H1 (cell line): ENCODE measurements around the gene PANK3. TPM values are rescaled to one million over a fixed set of nuclear protein-coding genes. Genes with fewer than 3 reads are reported as not detected.

Experiments
- CTCF ChIA-PET: fragments of 300-600 bp; sonication (Branson Sonifier 250); formaldehyde crosslinking; loops from one replicate; lab custom pipeline; 2021; ENCODE audit not compliant: partially characterized antibody; lab: Charles Lee
- POLR2A ChIA-PET: fragments of 300-600 bp; sonication (Branson Sonifier 250); formaldehyde crosslinking; loops from one replicate; lab custom pipeline; 2021; ENCODE audit warnings: inconsistent platforms; ENCODE audit not compliant: partially characterized antibody; lab: Charles Lee
- DNase-seq, 2 experiments: peaks; one replicate each; pipeline versions ENCODE4 v3.0.0 to v3.0.0-alpha.2; 2010 to 2022; ENCODE audit warnings: low spot score in 2 of 2, low read depth in 1 of 2, mixed read lengths in 1 of 2
- FAIRE-seq: peaks from 2 replicates; lab custom pipeline; 2011; peaks lifted over from hg19 to GRCh38; lab: Jason Lieb, UNC
- H2AFZ ChIP-seq: 2 replicates; pipeline ENCODE4 v1.8.1; 2012; ENCODE audit warnings: low read length, inconsistent platforms
- H2AK5ac ChIP-seq: 2 replicates; pipeline ENCODE4 v1.6.1; 2013; ENCODE audit warnings: low read depth, low read length
- H2BK120ac ChIP-seq: replicated peaks from 2 replicates; pipeline ENCODE3; 2013; ENCODE audit warnings: low read depth, low read length, inconsistent platforms
- H2BK12ac ChIP-seq: 2 replicates; pipeline ENCODE4 v1.6.1; 2013; ENCODE audit warnings: low read depth, low read length
- H2BK15ac ChIP-seq: 2 replicates; pipeline ENCODE4 v1.6.1; 2013; ENCODE audit warnings: low read length
- H2BK20ac ChIP-seq: 2 replicates; pipeline ENCODE4 v1.6.1; 2013; ENCODE audit warnings: low read length
- H2BK5ac ChIP-seq: 2 replicates; pipeline ENCODE4 v1.6.1; 2013; ENCODE audit warnings: low read depth, low read length
- H3K14ac ChIP-seq: 2 replicates; pipeline ENCODE4 v1.6.1; 2013; ENCODE audit warnings: inconsistent platforms; ENCODE audit not compliant: insufficient read length
- H3K18ac ChIP-seq: 2 replicates; pipeline ENCODE4 v1.6.1; 2013; ENCODE audit warnings: low read length; ENCODE audit errors: extremely low read depth
- H3K23ac ChIP-seq: 2 replicates; pipeline ENCODE4 v1.6.1; 2013; ENCODE audit warnings: inconsistent platforms; ENCODE audit not compliant: insufficient read length
- H3K23me2 ChIP-seq: 2 replicates; pipeline ENCODE4 v1.6.1; 2013; ENCODE audit warnings: low read depth, low read length
- H3K27ac ChIP-seq: 2 replicates; pipeline ENCODE4 v1.6.1; 2011; ENCODE audit warnings: low read depth, low read length, inconsistent platforms
- H3K27me3 ChIP-seq, 4 experiments: replicated peaks in 1 of 4; 1 replicate in 1 of 4; 2 replicates in 3 of 4; pipeline versions ENCODE4 v1.6.1 to v1.8.1; 2011 to 2013; ENCODE audit warnings: low read length in 3 of 4, mild to moderate bottlenecking in 3 of 4, inconsistent platforms in 2 of 4, mixed read lengths in 2 of 4, moderate library complexity in 1 of 4; ENCODE audit not compliant: control insufficient read depth in 3 of 4, insufficient read depth in 3 of 4; ENCODE audit errors: extremely low read depth in 1 of 4
- H3K36me3 ChIP-seq, 4 experiments: 2 replicates each; pipeline versions ENCODE4 v1.6.1 to v1.8.1; 2011 to 2013; ENCODE audit warnings: mild to moderate bottlenecking in 4 of 4, low read length in 3 of 4, moderate library complexity in 2 of 4, control low read depth in 1 of 4, inconsistent platforms in 1 of 4; ENCODE audit not compliant: insufficient read depth in 4 of 4, control insufficient read depth in 2 of 4
- H3K4ac ChIP-seq: replicated peaks from 2 replicates; pipeline ENCODE3; 2013; ENCODE audit warnings: low read length, low read depth, mixed read lengths, inconsistent platforms; ENCODE audit not compliant: insufficient read length
- H3K4me1 ChIP-seq, 4 experiments: replicated peaks in 1 of 4; 1 replicate in 1 of 4; 2 replicates in 3 of 4; pipeline versions ENCODE4 v1.6.1 to v1.8.1; 2011 to 2013; ENCODE audit warnings: low read length in 3 of 4, inconsistent platforms in 2 of 4, mixed read lengths in 1 of 4; ENCODE audit not compliant: insufficient read depth in 4 of 4, control insufficient read depth in 3 of 4
- H3K4me2 ChIP-seq, 2 experiments: 2 replicates each; pipeline versions ENCODE4 v1.6.1 to v1.8.1; 2011 to 2013; ENCODE audit warnings: low read depth in 2 of 2, low read length in 2 of 2, control low read depth in 1 of 2, inconsistent platforms in 1 of 2, mild to moderate bottlenecking in 1 of 2; ENCODE audit not compliant: insufficient read depth in 1 of 2
- H3K4me3 ChIP-seq, 4 experiments: fragments of 200-600, 300-600 bp in 1 of 4; sonication (generic), shearing (Covaris generic), sonication (Bioruptor Twin) in 1 of 4; 2 replicates each; pipeline versions ENCODE4 v1.5.1 to v1.8.1; 2011 to 2016; ENCODE audit warnings: low read length in 4 of 4, low read depth in 3 of 4, control low read depth in 2 of 4, inconsistent platforms in 2 of 4, mild to moderate bottlenecking in 2 of 4, mixed read lengths in 1 of 4, moderate library complexity in 1 of 4; ENCODE audit not compliant: insufficient read depth in 2 of 4; ENCODE audit errors: extremely low read depth in 1 of 4
- H3K56ac ChIP-seq: replicated peaks from 2 replicates; pipeline ENCODE3; 2013; ENCODE audit warnings: low read depth, mild to moderate bottlenecking, mixed read lengths, low read length, inconsistent platforms; ENCODE audit not compliant: insufficient read length
- H3K79me1 ChIP-seq: 2 replicates; pipeline ENCODE4 v1.6.1; 2013; ENCODE audit warnings: low read depth, low read length, control low read depth
- H3K79me2 ChIP-seq, 2 experiments: 2 replicates each; pipeline versions ENCODE4 v1.6.1 to v1.8.1; 2012 to 2013; ENCODE audit warnings: low read length in 2 of 2, mild to moderate bottlenecking in 2 of 2, inconsistent platforms in 1 of 2; ENCODE audit not compliant: insufficient read depth in 2 of 2, control insufficient read depth in 1 of 2
- H3K9ac ChIP-seq, 4 experiments: replicated peaks in 1 of 4; 1 replicate in 1 of 4; 2 replicates in 3 of 4; pipeline versions ENCODE4 v1.6.1 to v1.8.1; 2011 to 2013; ENCODE audit warnings: low read depth in 3 of 4, low read length in 3 of 4, control low read depth in 2 of 4, mild to moderate bottlenecking in 2 of 4, moderate library complexity in 2 of 4, inconsistent platforms in 1 of 4; ENCODE audit errors: extremely low read depth in 1 of 4
- H3K9me3 ChIP-seq, 2 experiments: 2 replicates each; pipeline versions ENCODE4 v1.6.1 to v1.8.1; 2012 to 2013; ENCODE audit warnings: mild to moderate bottlenecking in 2 of 2, moderate library complexity in 2 of 2, control low read depth in 1 of 2, inconsistent platforms in 1 of 2, low read depth in 1 of 2, low read length in 1 of 2, mixed read lengths in 1 of 2; ENCODE audit not compliant: insufficient read depth in 2 of 2
- H4K20me1 ChIP-seq, 2 experiments: replicated peaks in 1 of 2; 2 replicates each; pipeline versions ENCODE3 to v1.8.1; 2011 to 2013; ENCODE audit warnings: inconsistent platforms in 2 of 2, low read length in 2 of 2, mild to moderate bottlenecking in 1 of 2; ENCODE audit not compliant: insufficient read depth in 2 of 2, control insufficient read depth in 1 of 2
- H4K5ac ChIP-seq: 2 replicates; pipeline ENCODE4 v1.6.1; 2013; ENCODE audit warnings: low read length, low read depth, mixed read lengths, inconsistent platforms; ENCODE audit not compliant: insufficient read length
- H4K8ac ChIP-seq: 2 replicates; pipeline ENCODE4 v1.8.0; 2013; ENCODE audit warnings: mild to moderate bottlenecking, moderate library complexity, low read length, inconsistent platforms; ENCODE audit not compliant: insufficient read depth; ENCODE audit errors: extremely low read depth
- H4K91ac ChIP-seq: replicated peaks from 2 replicates; pipeline ENCODE3; 2013; ENCODE audit warnings: low read length, mixed read lengths, inconsistent platforms; ENCODE audit not compliant: insufficient read length
- PHF8 ChIP-seq: fragments of 200-600 bp; sonication (generic); conservative IDR thresholded peaks from 2 replicates; pipeline ENCODE4 v1.7.1; 2012; ENCODE audit warnings: low read depth, mild to moderate bottlenecking, inconsistent platforms, low read length, moderate library complexity
- POLR2AphosphoS5 ChIP-seq: IDR thresholded peaks from 2 replicates; pipeline ENCODE4 v1.6.1; 2011; ENCODE audit warnings: low read depth, low read length
- RAD21 ChIP-seq, 2 experiments: IDR thresholded peaks in 1 of 2; conservative IDR thresholded peaks in 1 of 2; 2 replicates each; pipeline ENCODE4 v1.6.1; 2011; ENCODE audit warnings: low read depth in 2 of 2, low read length in 2 of 2, improper control_type of control experiment in 1 of 2, inconsistent platforms in 1 of 2, mild to moderate bottlenecking in 1 of 2, moderate library complexity in 1 of 2
- TAF7 ChIP-seq: optimal IDR thresholded peaks from 2 replicates; pipeline ENCODE3; 2011; ENCODE audit warnings: low read depth, mild to moderate bottlenecking, inconsistent platforms, low read length, moderate library complexity, borderline replicate concordance
- ZNF274 ChIP-seq: IDR thresholded peaks from 2 replicates; pipeline ENCODE4 v1.7.0; 2012; ENCODE audit warnings: low read length, borderline replicate concordance; ENCODE audit errors: extremely low read depth
- WGBS, 2 experiments: shearing (Covaris generic) in 1 of 2; methylation state at CpG; one replicate each; pipeline versions ENCODE4 v1.1.6 to v1.1.7; 2013 to 2015; ENCODE audit warnings: low lambda C conversion rate in 2 of 2, mixed read lengths in 2 of 2, inconsistent platforms in 1 of 2, low coverage in 1 of 2, missing lambda C conversion rate in 1 of 2; ENCODE audit not compliant: insufficient replicate concordance in 2 of 2, insufficient coverage in 1 of 2, insufficient read length in 1 of 2; ENCODE audit errors: extremely low coverage in 1 of 2, missing lambda C conversion rate in 1 of 2; 5-methylcytosine and 5-hydroxymethylcytosine counted together
- polyA plus RNA-seq, 7 experiments: library from polyadenylated mRNA; depleted of rRNA in 3 of 7; stranded (reverse) in 5 of 7; unstranded in 2 of 7; fragments of >200 nt in 5 of 7; fragments of 200-250 nt in 2 of 7; gene quantifications; 1 replicate in 5 of 7; 2 replicates in 1 of 7; 4 replicates in 1 of 7; pipeline versions ENCODE4 v1.2.1 to v1.2.3, GENCODE V29; 2011 to 2013; ENCODE audit warnings: missing spikeins in 2 of 7, mixed read lengths in 2 of 7
- total RNA-seq: library from RNA; stranded (reverse); fragmentation: NEBNext Ultra II Directional; extraction: Animal tissue kit (Norgen Biotek cat#: 25700); gene quantifications from 2 replicates; pipeline ENCODE4 v1.2.1, GENCODE V29; 2021
- TF ChIP-seq, protein P1 (sequence below), 3 experiments: IDR thresholded peaks; 1 replicate in 2 of 3; 2 replicates in 1 of 3; pipeline versions ENCODE4 v1.5.1 to v1.6.1; 2011; ENCODE audit warnings: low read length in 3 of 3, mild to moderate bottlenecking in 3 of 3, inconsistent platforms in 2 of 3, low read depth in 1 of 3, moderate library complexity in 1 of 3; ENCODE audit not compliant: insufficient read depth in 1 of 3; ENCODE audit errors: control extremely low read depth in 1 of 3

Gene PANK3
- total and polyA plus RNA-seq, 2 of the 8 experiments (the other 6 are each of a cell fraction or from before 2014, with no cell fraction given), result 8.6 to 101 TPM

DNA sequence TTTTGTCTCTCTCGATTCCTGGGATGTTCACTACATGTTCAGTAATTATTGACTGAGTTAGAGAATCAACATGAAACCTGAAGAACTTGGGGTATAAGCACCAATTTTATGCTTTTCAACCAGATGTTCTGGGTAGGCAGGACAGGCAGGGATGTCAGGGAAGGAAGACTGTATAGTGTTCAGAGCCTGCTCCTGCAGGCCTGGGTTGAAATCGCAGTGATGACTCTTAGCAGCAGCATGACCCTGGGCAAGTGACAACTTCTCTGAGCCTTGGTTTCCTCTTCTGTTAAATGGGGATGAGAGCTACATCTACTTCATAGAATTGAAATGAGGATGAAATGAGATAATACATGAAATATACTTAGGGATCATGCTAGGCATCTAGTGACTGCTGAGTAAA lies 29.7 kb upstream of the PANK3 start:
- Histone ChIP-seq H3K4me3 (no peak overlapping the region), H4K8ac (no peak overlapping the region), H2BK15ac (no peak overlapping the region), H2BK12ac (no peak overlapping the region), H4K20me1 (no peaks in the 10 kb centered on the region), H3K36me3 (no peaks in the 10 kb centered on the region), H3K23ac (no peak overlapping the region), H3K56ac (no peak overlapping the region)
- TF ChIP-seq TAF7, result no peak
- TF ChIP-seq ZNF274, result no peak
- TF ChIP-seq POLR2AphosphoS5, result no peak
- no peak for TF ChIP-seq PHF8
- TF ChIP-seq, protein P1, sequence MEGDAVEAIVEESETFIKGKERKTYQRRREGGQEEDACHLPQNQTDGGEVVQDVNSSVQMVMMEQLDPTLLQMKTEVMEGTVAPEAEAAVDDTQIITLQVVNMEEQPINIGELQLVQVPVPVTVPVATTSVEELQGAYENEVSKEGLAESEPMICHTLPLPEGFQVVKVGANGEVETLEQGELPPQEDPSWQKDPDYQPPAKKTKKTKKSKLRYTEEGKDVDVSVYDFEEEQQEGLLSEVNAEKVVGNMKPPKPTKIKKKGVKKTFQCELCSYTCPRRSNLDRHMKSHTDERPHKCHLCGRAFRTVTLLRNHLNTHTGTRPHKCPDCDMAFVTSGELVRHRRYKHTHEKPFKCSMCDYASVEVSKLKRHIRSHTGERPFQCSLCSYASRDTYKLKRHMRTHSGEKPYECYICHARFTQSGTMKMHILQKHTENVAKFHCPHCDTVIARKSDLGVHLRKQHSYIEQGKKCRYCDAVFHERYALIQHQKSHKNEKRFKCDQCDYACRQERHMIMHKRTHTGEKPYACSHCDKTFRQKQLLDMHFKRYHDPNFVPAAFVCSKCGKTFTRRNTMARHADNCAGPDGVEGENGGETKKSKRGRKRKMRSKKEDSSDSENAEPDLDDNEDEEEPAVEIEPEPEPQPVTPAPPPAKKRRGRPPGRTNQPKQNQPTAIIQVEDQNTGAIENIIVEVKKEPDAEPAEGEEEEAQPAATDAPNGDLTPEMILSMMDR (IDR thresholded peaks at IDR 0.05; ENCODE audit: control extremely low read depth in 1 of 3, insufficient read depth in 1 of 3, low read depth in 1 of 3, low read length in 3 of 3), result peak; percentile 6 to 35 (median 10); a peak in 3 of 4 replicates
- TF ChIP-seq RAD21 (IDR thresholded peaks at IDR 0.05 in 1 of 2, conservative IDR thresholded peaks at IDR 0.05 in 1 of 2; ENCODE audit: low read depth in 2 of 2, low read length in 2 of 2), result peak; percentile 36 to 42; a peak in 3 of 4 replicates
- TF ChIP-seq, all 59 proteins: peak for 2
- H3K23me2 ChIP-seq, result no peaks in the 10 kb centered on the region
- H3K4ac ChIP-seq, result no peak overlapping the region
- POLR2A ChIA-PET, result no interaction called here
- H3K9ac ChIP-seq, result no peak overlapping the region
- H3K27me3 ChIP-seq, result no peaks in the 10 kb centered on the region
- no peak overlapping the region for H4K91ac ChIP-seq
- H2AFZ ChIP-seq, result no peak overlapping the region
- no peak overlapping the region for H3K27ac ChIP-seq
- H2BK120ac ChIP-seq, result no peak overlapping the region
- no peak overlapping the region for H2BK5ac ChIP-seq
- H4K5ac ChIP-seq, result no peak overlapping the region
- no peaks in the 10 kb centered on the region for H3K4me1 ChIP-seq
- no peaks in the 10 kb centered on the region for H3K79me1 ChIP-seq
- H3K9me3 ChIP-seq, result no peaks in the 10 kb centered on the region
- no peak overlapping the region for H2AK5ac ChIP-seq
- no peak overlapping the region for H3K14ac ChIP-seq
- no peak overlapping the region for H3K4me2 ChIP-seq
- FAIRE-seq (no peak), DNase-seq (no peak)
- H2BK20ac ChIP-seq, result no peak overlapping the region
- H3K18ac ChIP-seq, result no peak overlapping the region
- CTCF ChIA-PET, result interaction anchor here (0.6 to 1.1 kb wide), 3 partner anchors 22 to 142 kb away, joined by 3 to 4 read pairs (median 3); no protein-coding TSS in a partner anchor
- H3K79me2 ChIP-seq, result no peaks in the 10 kb centered on the region
- 78% methylated on average over 2 of the region's 2 CpGs; no CpG with 5 or more reads in 1 of the 2 experiments for WGBS, 2 experiments
